OCI-LY1 (cell line): ENCODE data around the gene CD86.

Experiments
- H2AFZ ChIP-seq: fragments of 200-600 bp; sonication (generic), shearing (Covaris generic); 2 replicates; pipeline ENCODE4 v1.6.0; 2014; ENCODE audit warnings: antibody characterized with exemption, mild to moderate bottlenecking, low read length
- H3F3A ChIP-seq: fragments of 200-600 bp; sonication (generic), shearing (Covaris generic); 2 replicates; pipeline ENCODE4 v1.6.0; 2014; ENCODE audit warnings: mild to moderate bottlenecking, antibody characterized with exemption, low read length, moderate library complexity; ENCODE audit not compliant: insufficient read depth
- H3K27ac ChIP-seq: fragments of 200-600 bp; sonication (generic); 2 replicates; pipeline ENCODE4 v1.5.1; 2014; ENCODE audit warnings: low read length, mixed run types, mild to moderate bottlenecking, low read depth; ENCODE audit not compliant: poor library complexity, severe bottlenecking
- H3K27me3 ChIP-seq: fragments of 200-600 bp; sonication (generic); 2 replicates; pipeline ENCODE4 v1.6.0; 2014; ENCODE audit warnings: antibody characterized with exemption, mild to moderate bottlenecking, low read length, moderate library complexity; ENCODE audit not compliant: insufficient read depth
- H3K36me3 ChIP-seq: fragments of 200-600 bp; sonication (generic); 2 replicates; pipeline ENCODE4 v1.6.1; 2014; ENCODE audit warnings: mild to moderate bottlenecking, antibody characterized with exemption, low read length, moderate library complexity, mixed read lengths; ENCODE audit not compliant: insufficient read depth
- H3K4me1 ChIP-seq: fragments of 200-600 bp; sonication (generic); 2 replicates; pipeline ENCODE4 v1.5.1; 2014; ENCODE audit warnings: mild to moderate bottlenecking, low read length, moderate library complexity; ENCODE audit not compliant: insufficient read depth, severe bottlenecking
- H3K4me2 ChIP-seq: fragments of 200-600 bp; sonication (generic), shearing (Covaris generic); 2 replicates; pipeline ENCODE4 v1.6.1; 2014; ENCODE audit warnings: low read length
- H3K4me3 ChIP-seq: fragments of 200-600 bp; sonication (generic); 2 replicates; pipeline ENCODE4 v1.5.1; 2014; ENCODE audit warnings: low read length, low read depth, mild to moderate bottlenecking, mixed read lengths; ENCODE audit not compliant: poor library complexity, severe bottlenecking
- H3K79me2 ChIP-seq: fragments of 200-600 bp; shearing (Covaris generic); 2 replicates; pipeline ENCODE4 v1.6.1; 2016; ENCODE audit warnings: mixed run types, low read length, mixed read lengths; ENCODE audit not compliant: insufficient read depth
- H3K9ac ChIP-seq: fragments of 200-600 bp; sonication (generic), shearing (Covaris generic); 2 replicates; pipeline ENCODE4 v1.6.1; 2014; ENCODE audit warnings: mild to moderate bottlenecking, low read length, mixed read lengths
- H3K9me2 ChIP-seq: fragments of 200-600 bp; sonication (generic), shearing (Covaris generic); 2 replicates; pipeline ENCODE4 v1.6.1; 2014; ENCODE audit warnings: low read depth, mild to moderate bottlenecking, low read length, mixed read lengths
- H3K9me3 ChIP-seq: fragments of 200-600 bp; shearing (Covaris generic); 2 replicates; pipeline ENCODE4 v1.6.1; 2014; ENCODE audit warnings: low read length, mixed read lengths
- H4K20me1 ChIP-seq: fragments of 200-600 bp; sonication (generic), shearing (Covaris generic); 2 replicates; pipeline ENCODE4 v1.6.0; 2016; ENCODE audit warnings: mild to moderate bottlenecking, low read length; ENCODE audit not compliant: insufficient read depth
- EZH2 ChIP-seq: fragments of 200-600 bp; sonication (generic), shearing (Covaris generic); IDR thresholded peaks from 2 replicates; pipeline ENCODE4 v1.8.0; 2017; ENCODE audit warnings: borderline replicate concordance, mixed run types, mild to moderate bottlenecking, antibody characterized with exemption, low read length, moderate library complexity, mixed read lengths
- TF ChIP-seq, protein P1 (sequence below): fragments of 200-600 bp; sonication (generic), shearing (Covaris generic); IDR thresholded peaks from 2 replicates; pipeline ENCODE4 v1.5.1; 2017; ENCODE audit warnings: mild to moderate bottlenecking, antibody characterized with exemption, low read length, moderate library complexity, mixed read lengths

Gene CD86

DNA sequence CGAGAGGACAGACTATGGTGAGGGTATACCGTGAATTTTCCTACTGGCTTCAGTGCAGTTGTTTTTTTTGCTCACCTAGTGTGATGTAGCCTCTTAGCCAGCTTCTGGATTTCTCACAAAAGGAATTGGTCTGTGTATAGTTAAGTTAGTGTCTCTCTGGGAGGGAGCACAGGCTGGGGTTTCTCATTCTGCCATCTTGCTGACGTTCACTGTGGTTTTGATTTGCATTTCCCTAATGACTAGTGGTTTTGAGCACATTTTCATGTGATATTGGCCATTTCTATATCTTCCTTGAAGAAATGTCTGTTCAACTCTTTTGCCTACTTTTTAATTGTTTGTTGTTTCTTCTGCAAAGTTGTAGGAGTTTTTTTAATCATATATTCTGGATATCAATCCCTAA, 2.2 kb upstream of the CD86 start:
- Histone ChIP-seq H2AFZ (no peak overlapping the region), H3K4me3 (no peak overlapping the region), H3K9ac (no peak overlapping the region)

DNA sequence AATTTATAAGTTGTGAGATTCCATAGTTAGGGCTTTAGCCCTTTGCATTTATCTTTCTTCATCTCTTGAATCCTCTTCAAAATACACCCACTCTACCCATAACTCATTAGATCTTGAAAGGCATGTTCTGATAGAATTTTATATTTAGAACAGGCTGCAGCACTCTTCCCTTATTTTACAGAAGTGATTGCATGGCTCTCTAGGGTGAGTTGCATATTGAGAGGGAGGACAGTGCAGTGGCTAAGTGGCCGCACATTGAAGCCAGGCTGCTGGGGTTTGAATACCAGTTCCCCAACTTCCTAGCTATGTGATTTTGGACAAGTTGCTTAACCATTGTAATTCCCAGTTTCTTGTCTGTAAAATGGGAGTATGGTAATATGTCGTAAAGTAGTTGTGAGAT, 2.5 kb downstream of the CD86 start:
- H3K4me1 ChIP-seq: peaks cover 71% of the 10 kb centered on the region
- H3F3A ChIP-seq: no peaks in the 10 kb centered on the region
- no peaks in the 10 kb centered on the region for H3K27me3 ChIP-seq
- no peak overlapping the region for H3K27ac ChIP-seq
- no peak overlapping the region for H2AFZ ChIP-seq
- H3K4me3 ChIP-seq: peak overlapping the region; percentile 70
- no peaks in the 10 kb centered on the region for H3K9me3 ChIP-seq
- TF ChIP-seq, protein P1, sequence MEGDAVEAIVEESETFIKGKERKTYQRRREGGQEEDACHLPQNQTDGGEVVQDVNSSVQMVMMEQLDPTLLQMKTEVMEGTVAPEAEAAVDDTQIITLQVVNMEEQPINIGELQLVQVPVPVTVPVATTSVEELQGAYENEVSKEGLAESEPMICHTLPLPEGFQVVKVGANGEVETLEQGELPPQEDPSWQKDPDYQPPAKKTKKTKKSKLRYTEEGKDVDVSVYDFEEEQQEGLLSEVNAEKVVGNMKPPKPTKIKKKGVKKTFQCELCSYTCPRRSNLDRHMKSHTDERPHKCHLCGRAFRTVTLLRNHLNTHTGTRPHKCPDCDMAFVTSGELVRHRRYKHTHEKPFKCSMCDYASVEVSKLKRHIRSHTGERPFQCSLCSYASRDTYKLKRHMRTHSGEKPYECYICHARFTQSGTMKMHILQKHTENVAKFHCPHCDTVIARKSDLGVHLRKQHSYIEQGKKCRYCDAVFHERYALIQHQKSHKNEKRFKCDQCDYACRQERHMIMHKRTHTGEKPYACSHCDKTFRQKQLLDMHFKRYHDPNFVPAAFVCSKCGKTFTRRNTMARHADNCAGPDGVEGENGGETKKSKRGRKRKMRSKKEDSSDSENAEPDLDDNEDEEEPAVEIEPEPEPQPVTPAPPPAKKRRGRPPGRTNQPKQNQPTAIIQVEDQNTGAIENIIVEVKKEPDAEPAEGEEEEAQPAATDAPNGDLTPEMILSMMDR: no peak
- TF ChIP-seq EZH2: no peak
- 0 out of 2 replicates have a peak, but pooled peaks cover 3% of the 10 kb centered on the region for H3K36me3 ChIP-seq
- peaks cover 37% of the 10 kb centered on the region for H3K79me2 ChIP-seq
- no peak overlapping the region for H3K9ac ChIP-seq
- peak overlapping the region; percentile 85 for H3K4me2 ChIP-seq
- no peaks in the 10 kb centered on the region for H4K20me1 ChIP-seq
- no peaks in the 10 kb centered on the region for H3K9me2 ChIP-seq

More for the DNA sequence above, 2.2 kb upstream of the CD86 start:
- Histone ChIP-seq H3F3A (0 out of 2 replicates have a peak, but pooled peaks cover 2% of the 10 kb centered on the region), H3K9me2 (no peaks in the 10 kb centered on the region), H3K4me1 (peaks cover 50% of the 10 kb centered on the region), H3K36me3 (0 out of 2 replicates have a peak, but pooled peaks cover under 1% of the 10 kb centered on the region), H3K27ac (no peak overlapping the region), H3K79me2 (peaks cover 16% of the 10 kb centered on the region), H4K20me1 (no peaks in the 10 kb centered on the region), H3K4me2 (no peak overlapping the region), H3K9me3 (no peaks in the 10 kb centered on the region), H3K27me3 (no peaks in the 10 kb centered on the region)
- TF ChIP-seq, protein P1: no peak
- no peak for TF ChIP-seq EZH2

DNA sequence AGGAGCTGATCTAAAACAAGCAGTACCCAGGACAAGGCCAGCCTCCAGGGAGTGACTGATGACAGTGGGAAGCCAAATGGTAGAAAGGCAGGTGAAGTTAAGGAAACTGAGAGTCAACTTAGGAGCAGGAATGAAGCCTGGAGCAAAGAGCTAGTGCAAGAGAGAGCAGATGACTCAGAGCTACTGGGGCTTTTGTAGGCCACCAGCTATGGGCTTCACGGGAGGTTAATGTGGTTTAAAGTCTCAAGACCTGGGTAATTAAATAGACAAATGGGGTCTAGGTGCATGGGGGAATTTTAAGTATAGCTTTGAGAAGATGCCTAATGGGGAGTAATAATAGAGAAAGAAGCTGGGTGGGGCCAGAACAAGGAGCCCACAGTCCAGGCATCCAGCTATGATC, 3.1 kb downstream of the CD86 start:
- Histone ChIP-seq H3K9me2 (no peaks in the 10 kb centered on the region), H3K27me3 (no peaks in the 10 kb centered on the region), H3K4me2 (peak overlapping the region; percentile 85; the same call in 1 of the 2 replicates), H3K36me3 (0 out of 2 replicates have a peak, but pooled peaks cover 3% of the 10 kb centered on the region), H3K4me3 (peak overlapping the region; percentile 70), H2AFZ (no peak overlapping the region), H3K79me2 (peaks cover 43% of the 10 kb centered on the region), H3K27ac (no peak overlapping the region), H3K9me3 (no peaks in the 10 kb centered on the region), H3K4me1 (peaks cover 73% of the 10 kb centered on the region), H4K20me1 (no peaks in the 10 kb centered on the region), H3F3A (no peaks in the 10 kb centered on the region), H3K9ac (no peak overlapping the region)
- TF ChIP-seq, protein P1: no peak
- TF ChIP-seq EZH2: no peak
